IMR-90 (cell line): Measurements from ENCODE around the gene TMEM81. TPM values are rescaled to one million over a fixed set of nuclear protein-coding genes. Genes with fewer than 3 reads are reported as not detected.

Source experiments
- ATAC-seq: fragments of 200-7000 bp; cut with Tn5 transposase; 2 replicates; pipeline ENCODE4 v1.9.1; 2020; ENCODE audit warnings: low read depth, mild to moderate bottlenecking, moderate library complexity
- BruUV-seq: library from RNA; stranded (reverse); fragments of 400-500 nt; replicated peaks from 2 replicates; lab custom pipeline; 2021; lab: Mats Ljungman, UMichigan
- CTCF ChIA-PET: fragments of 300-600 bp; formaldehyde crosslinking; extraction: SDS; loops from one replicate; lab custom pipeline; 2021; ENCODE audit warnings: antibody characterized with exemption; lab: Yijun Ruan, JAX
- POLR2A ChIA-PET: fragments of 300-600 bp; sonication (Branson Sonifier 250); formaldehyde crosslinking; loops from one replicate; lab custom pipeline; 2022; ENCODE audit warnings: antibody characterized with exemption; ENCODE audit not compliant: unreplicated experiment; lab: Charles Lee
- DNase-seq: peaks from one replicate; pipeline ENCODE4 v3.0.0; 2013
- H2AFZ ChIP-seq: replicated peaks from 2 replicates; pipeline ENCODE3; 2013; ENCODE audit warnings: low read length, mild to moderate bottlenecking; ENCODE audit not compliant: poor library complexity
- H2AK5ac ChIP-seq: 2 replicates; pipeline ENCODE4 v1.6.1; 2013; ENCODE audit warnings: low read depth, low read length, inconsistent platforms
- H2AK9ac ChIP-seq: replicated peaks from 2 replicates; pipeline ENCODE3; 2013; ENCODE audit warnings: mild to moderate bottlenecking, low read depth, low read length, moderate library complexity; ENCODE audit not compliant: poor library complexity
- H2BK120ac ChIP-seq: 2 replicates; pipeline ENCODE4 v1.6.1; 2013; ENCODE audit warnings: low read depth, low read length, inconsistent platforms
- H2BK15ac ChIP-seq: 3 replicates; pipeline ENCODE4 v1.6.1; 2013; ENCODE audit warnings: low read depth, low read length, inconsistent platforms
- H2BK20ac ChIP-seq: 2 replicates; pipeline ENCODE4 v1.6.1; 2013; ENCODE audit warnings: low read depth, mild to moderate bottlenecking, inconsistent platforms, low read length, moderate library complexity
- H2BK5ac ChIP-seq: 2 replicates; pipeline ENCODE4 v1.6.1; 2013; ENCODE audit warnings: mild to moderate bottlenecking, low read depth, low read length, inconsistent platforms; ENCODE audit not compliant: poor library complexity, severe bottlenecking
- H3K14ac ChIP-seq: replicated peaks from 2 replicates; pipeline ENCODE4 v1.6.1; 2013; ENCODE audit warnings: low read depth, low read length, inconsistent platforms
- H3K18ac ChIP-seq: 2 replicates; pipeline ENCODE4 v1.6.1; 2013; ENCODE audit warnings: low read depth, low read length, control low read depth
- H3K23ac ChIP-seq: 2 replicates; pipeline ENCODE4 v1.6.1; 2013; ENCODE audit warnings: low read depth, low read length, inconsistent platforms
- H3K27ac ChIP-seq: 2 replicates; pipeline ENCODE4 v1.5.1; 2013; ENCODE audit warnings: mild to moderate bottlenecking, control low read depth, low read length; ENCODE audit not compliant: insufficient read depth
- H3K27me3 ChIP-seq: 2 replicates; pipeline ENCODE4 v1.6.1; 2013; ENCODE audit warnings: low read length; ENCODE audit not compliant: control insufficient read depth, insufficient read depth
- H3K36me3 ChIP-seq: 2 replicates; pipeline ENCODE4 v1.6.1; 2013; ENCODE audit warnings: low read length, mixed read lengths; ENCODE audit not compliant: control insufficient read depth, insufficient read depth
- H3K4ac ChIP-seq: 2 replicates; pipeline ENCODE4 v1.6.1; 2013; ENCODE audit warnings: low read depth, low read length, inconsistent platforms
- H3K4me1 ChIP-seq: 2 replicates; pipeline ENCODE4 v1.6.1; 2013; ENCODE audit warnings: low read length, mixed read lengths; ENCODE audit not compliant: control insufficient read depth, insufficient read depth
- H3K4me2 ChIP-seq: 2 replicates; pipeline ENCODE4 v1.6.1; 2013; ENCODE audit warnings: low read depth, mild to moderate bottlenecking, control low read depth, low read length, moderate library complexity
- H3K4me3 ChIP-seq: 2 replicates; pipeline ENCODE4 v1.5.1; 2013; ENCODE audit warnings: low read depth, mild to moderate bottlenecking, control low read depth, low read length, moderate library complexity; ENCODE audit not compliant: insufficient read depth
- H3K56ac ChIP-seq: 2 replicates; pipeline ENCODE4 v1.6.1; 2013; ENCODE audit warnings: low read length, inconsistent platforms; ENCODE audit not compliant: insufficient read depth; ENCODE audit errors: extremely low read depth
- H3K79me1 ChIP-seq, 2 experiments: 2 replicates each; pipeline ENCODE4 v1.6.1; 2013; ENCODE audit warnings: low read length in 2 of 2, inconsistent platforms in 1 of 2, low read depth in 1 of 2
- H3K9ac ChIP-seq: 2 replicates; pipeline ENCODE4 v1.6.1; 2013; ENCODE audit warnings: low read depth, low read length, control low read depth
- H3K9me1 ChIP-seq: 2 replicates; pipeline ENCODE4 v1.6.1; 2013; ENCODE audit warnings: low read length, inconsistent platforms; ENCODE audit not compliant: insufficient read depth
- H3K9me3 ChIP-seq: 2 replicates; pipeline ENCODE4 v1.6.1; 2013; ENCODE audit warnings: low read length; ENCODE audit not compliant: control insufficient read depth, insufficient read depth
- H4K20me1 ChIP-seq: 2 replicates; pipeline ENCODE4 v1.6.1; 2013; ENCODE audit warnings: low read length, inconsistent platforms; ENCODE audit not compliant: insufficient read depth
- H4K5ac ChIP-seq: 2 replicates; pipeline ENCODE4 v1.6.1; 2013; ENCODE audit warnings: mild to moderate bottlenecking, low read depth, low read length, control low read depth
- H4K8ac ChIP-seq, 2 experiments: 2 replicates each; pipeline ENCODE4 v1.6.1; 2013; ENCODE audit warnings: low read depth in 2 of 2, low read length in 2 of 2, control low read depth in 1 of 2, inconsistent platforms in 1 of 2
- H4K91ac ChIP-seq: 2 replicates; pipeline ENCODE4 v1.6.1; 2013; ENCODE audit warnings: low read depth, low read length, inconsistent platforms; ENCODE audit not compliant: insufficient read depth
- BHLHE40 ChIP-seq: fragments of 150-350 bp; IDR thresholded peaks from 2 replicates; pipeline ENCODE4 v1.6.1; 2016; ENCODE audit warnings: mild to moderate bottlenecking, low read depth, low read length
- CEBPB ChIP-seq: IDR thresholded peaks from 2 replicates; pipeline ENCODE4 v1.6.1; 2012; ENCODE audit warnings: low read depth, low read length, improper control_type of control experiment
- CHD1 ChIP-seq: IDR thresholded peaks from 2 replicates; pipeline ENCODE4 v1.6.1; 2012; ENCODE audit warnings: low read depth, low read length, improper control_type of control experiment
- CTCF ChIP-seq: conservative IDR thresholded peaks from 2 replicates; pipeline ENCODE4 v1.5.1; 2012; ENCODE audit warnings: mild to moderate bottlenecking, low read depth, low read length, improper control_type of control experiment
- ELK1 ChIP-seq: fragments of 150-350 bp; IDR thresholded peaks from 2 replicates; pipeline ENCODE4 v1.6.1; 2016; ENCODE audit warnings: low read depth, mild to moderate bottlenecking, low read length, moderate library complexity, borderline replicate concordance
- FOS ChIP-seq: fragments of 150-350 bp; IDR thresholded peaks from 2 replicates; pipeline ENCODE4 v1.6.1; 2016; ENCODE audit warnings: low read depth, low read length
- MAFK ChIP-seq: IDR thresholded peaks from 2 replicates; pipeline ENCODE4 v1.6.1; 2012; ENCODE audit warnings: low read depth, low read length, improper control_type of control experiment
- MAZ ChIP-seq: IDR thresholded peaks from 2 replicates; pipeline ENCODE4 v1.6.1; 2012; ENCODE audit warnings: low read depth, mild to moderate bottlenecking, low read length, improper control_type of control experiment, moderate library complexity, borderline replicate concordance
- MXI1 ChIP-seq: IDR thresholded peaks from 2 replicates; pipeline ENCODE4 v1.6.1; 2012; ENCODE audit warnings: low read depth, mild to moderate bottlenecking, low read length, moderate library complexity, borderline replicate concordance
- NFE2L2 ChIP-seq: fragments of 150-350 bp; IDR thresholded peaks from 2 replicates; pipeline ENCODE4 v1.6.1; 2016; ENCODE audit warnings: low read depth, mild to moderate bottlenecking, low read length
- POLR2A ChIP-seq: IDR thresholded peaks from 2 replicates; pipeline ENCODE4 v1.6.1; 2012; ENCODE audit warnings: mild to moderate bottlenecking, low read depth, low read length
- RAD21 ChIP-seq: IDR thresholded peaks from 2 replicates; pipeline ENCODE4 v1.6.1; 2012; ENCODE audit warnings: low read length, improper control_type of control experiment
- RCOR1 ChIP-seq: IDR thresholded peaks from 2 replicates; pipeline ENCODE4 v1.6.1; 2012; ENCODE audit warnings: mild to moderate bottlenecking, low read length, improper control_type of control experiment; ENCODE audit not compliant: insufficient replicate concordance
- RFX5 ChIP-seq: IDR thresholded peaks from 2 replicates; pipeline ENCODE4 v1.8.0; 2012; ENCODE audit warnings: low read depth, mild to moderate bottlenecking, low read length, moderate library complexity
- SMC3 ChIP-seq: fragments of 150-350 bp; IDR thresholded peaks from 2 replicates; pipeline ENCODE4 v1.6.1; 2016; ENCODE audit warnings: low read depth, mild to moderate bottlenecking, antibody characterized with exemption, low read length, moderate library complexity
- USF2 ChIP-seq: fragments of 150-350 bp; IDR thresholded peaks from 2 replicates; pipeline ENCODE4 v1.6.1; 2017; ENCODE audit warnings: mild to moderate bottlenecking, antibody characterized with exemption, low read length, low read depth
- WGBS, 2 experiments: methylation state at CpG; one replicate each; pipeline versions ENCODE4 v1.1.5 to v1.1.7; 2013; ENCODE audit warnings: missing lambda C conversion rate in 2 of 2; ENCODE audit not compliant: insufficient read length in 1 of 2; ENCODE audit errors: extremely low coverage in 2 of 2; 5-methylcytosine and 5-hydroxymethylcytosine counted together
- dilution Hi-C: fragments of 300-500 bp; cut with HindIII; formaldehyde crosslinking; loops from one replicate; pipeline ENCODE4 v1.14.3; 2018; ENCODE audit warnings: low sequenced_read_pairs; ENCODE audit not compliant: unreplicated experiment
- in situ Hi-C: fragments of 300-500 bp; cut with MboI; formaldehyde crosslinking; loops from 3 replicates; pipeline ENCODE4 v1.14.3; 2019; ENCODE audit warnings: low sequenced_read_pairs, inconsistent platforms, mixed read lengths
- intact Hi-C: fragments of 100-400 bp; cut with micrococcal nuclease; formaldehyde crosslinking; loops from 2 replicates; pipeline ENCODE4 v1.10.0; 2022
- polyA plus RNA-seq, 3 experiments: library from polyadenylated mRNA; depleted of rRNA; stranded (reverse); fragments of >200 nt; gene quantifications; 2 replicates each; pipeline ENCODE4 v1.2.3, GENCODE V29; 2012; ENCODE audit warnings: low replicate concordance in 1 of 3
- total RNA-seq: library from RNA; depleted of rRNA; stranded (reverse); fragments of >200 nt; gene quantifications from 2 replicates; pipeline ENCODE4 v1.2.3, GENCODE V29; 2012

TMEM81 gene
- total and polyA plus RNA-seq, 2 of the 4 experiments (the other 2 are of a cell fraction): 1.5 to 1.8 TPM

- Histone ChIP-seq H3K14ac (no peak overlapping the region), H4K91ac (no peak overlapping the region), H2BK120ac (no peak overlapping the region), H4K5ac (no peak overlapping the region), H2BK20ac (no peak overlapping the region), H2AK9ac (no peak overlapping the region), H4K8ac (no peak overlapping the region), H3K9me3 (no peaks in the 10 kb centered on the region), H3K27me3 (peaks cover 2% of the 10 kb centered on the region), H4K20me1 (no peaks in the 10 kb centered on the region), H2BK5ac (no peak overlapping the region), H3K4me2 (no peak overlapping the region), H3K79me1 (no peaks in the 10 kb centered on the region), H2AFZ (no peak overlapping the region), H3K4ac (no peak overlapping the region), H3K18ac (no peak overlapping the region), H3K56ac (no peak overlapping the region), H3K36me3 (no peaks in the 10 kb centered on the region), H2AK5ac (no peak overlapping the region), H3K4me1 (no peaks in the 10 kb centered on the region), H3K9me1 (no peaks in the 10 kb centered on the region; the same call in 1 of the 2 replicates), H3K27ac (no peak overlapping the region), H3K4me3 (no peak overlapping the region), H3K9ac (no peak overlapping the region), H3K23ac (no peak overlapping the region), H2BK15ac (no peak overlapping the region)
- intact Hi-C loops (no loop called here), in situ Hi-C loops (no loop called here), dilution Hi-C loops (no loop called here)
- no peak for ATAC-seq
- CTCF ChIA-PET: interaction anchor here (1.5 kb wide), 1 partner anchor 10 kb away, joined by 5 read pairs; no protein-coding TSS in a partner anchor
- BruUV-seq: no TSS peak
- DNase-seq: no peak
- WGBS, 2 experiments: 77% methylated on average over 6 of the region's 12 CpGs; no CpG with 5 or more reads in 1 of the 2 experiments
- POLR2A ChIA-PET: no interaction called here
- TF ChIP-seq NFE2L2 (no peak), MAZ (no peak), MXI1 (no peak), USF2 (no peak), RAD21 (no peak), BHLHE40 (no peak), RFX5 (no peak), FOS (no peak), CTCF (no peak), ELK1 (no peak), POLR2A (no peak), MAFK (no peak), CEBPB (no peak), RCOR1 (no peak), CHD1 (no peak), SMC3 (no peak)
These were observed 12.5 kb downstream of the TMEM81 start for GRCh38 chr1:205071801-205072200.
